ENCODE results near the gene RBM34.

- TF ChIP-seq CTCF (IDR thresholded peaks at IDR 0.05) (no peak), POLR2A (IDR thresholded peaks at IDR 0.05) (no peak)
Measured at GRCh38 chr1:235127203-235127602, 33.8 kb downstream of the RBM34 start.
